ENCODE results near the gene TFF3.

TFF3 gene

GRCh38 chr21:42353623-42354022 is 38.4 kb upstream of the TFF3 start:
- no peaks in the 10 kb centered on the region for H3K27me3 ChIP-seq (ENCODE audit: control insufficient read depth, insufficient read depth, low read length)
- H3K4me1 ChIP-seq (ENCODE audit: control insufficient read depth, insufficient read depth, low read length): no peaks in the 10 kb centered on the region
- H3K36me3 ChIP-seq (ENCODE audit: control insufficient read depth, insufficient read depth, low read length): no peaks in the 10 kb centered on the region
- H3K4me3 ChIP-seq (ENCODE audit: low read depth, low read length): no peak overlapping the region
- no peaks in the 10 kb centered on the region for H3K9me3 ChIP-seq (ENCODE audit: control insufficient read depth, insufficient read depth, low read length)
- H3K9ac ChIP-seq (ENCODE audit: low read depth, low read length): no peak overlapping the region

GRCh38 chr21:42352441-42353095 is 37.4 kb upstream of the TFF3 start:
- Histone ChIP-seq H3K9ac (ENCODE audit: low read depth, low read length) (no peak overlapping the region), H3K36me3 (ENCODE audit: control insufficient read depth, insufficient read depth, low read length) (no peaks in the 10 kb centered on the region), H3K9me3 (ENCODE audit: control insufficient read depth, insufficient read depth, low read length) (no peaks in the 10 kb centered on the region), H3K4me1 (ENCODE audit: control insufficient read depth, insufficient read depth, low read length) (no peaks in the 10 kb centered on the region), H3K27me3 (ENCODE audit: control insufficient read depth, insufficient read depth, low read length) (no peaks in the 10 kb centered on the region), H3K4me3 (ENCODE audit: low read depth, low read length) (no peak overlapping the region)

GRCh38 chr21:42351626-42352440 is 36.6 kb upstream of the TFF3 start:
- H3K4me3 ChIP-seq (ENCODE audit: low read depth, low read length): no peak overlapping the region
- H3K9ac ChIP-seq (ENCODE audit: low read depth, low read length): no peak overlapping the region
- no peaks in the 10 kb centered on the region for H3K4me1 ChIP-seq (ENCODE audit: control insufficient read depth, insufficient read depth, low read length)
- H3K9me3 ChIP-seq (ENCODE audit: control insufficient read depth, insufficient read depth, low read length): no peaks in the 10 kb centered on the region
- H3K36me3 ChIP-seq (ENCODE audit: control insufficient read depth, insufficient read depth, low read length): no peaks in the 10 kb centered on the region
- no peaks in the 10 kb centered on the region for H3K27me3 ChIP-seq (ENCODE audit: control insufficient read depth, insufficient read depth, low read length)

GRCh38 chr21:42350927-42351426 is 35.8 kb upstream of the TFF3 start, which contains the start of gene TFF2:
Gene TFF2 (minus strand): TSS chr21:42350994. CDS start chr21:42350957, 37 bp downstream.
- H3K9me3 ChIP-seq (ENCODE audit: control insufficient read depth, insufficient read depth, low read length): no peaks in the 10 kb centered on the region
- H3K36me3 ChIP-seq (ENCODE audit: control insufficient read depth, insufficient read depth, low read length): no peaks in the 10 kb centered on the region
- no peak within 1 kb of the TSS for H3K9ac ChIP-seq (ENCODE audit: low read depth, low read length)
- H3K4me1 ChIP-seq (ENCODE audit: control insufficient read depth, insufficient read depth, low read length): no peaks in the 10 kb centered on the region
- H3K27me3 ChIP-seq (ENCODE audit: control insufficient read depth, insufficient read depth, low read length): no peaks in the 10 kb centered on the region
- H3K4me3 ChIP-seq (ENCODE audit: low read depth, low read length): no peak within 1 kb of the TSS

- Histone ChIP-seq H3K36me3 (ENCODE audit: control insufficient read depth, insufficient read depth, low read length) (no peaks in the 10 kb centered on the region), H3K4me3 (ENCODE audit: low read depth, low read length) (no peak overlapping the region), H3K9me3 (ENCODE audit: control insufficient read depth, insufficient read depth, low read length) (no peaks in the 10 kb centered on the region), H3K27me3 (ENCODE audit: control insufficient read depth, insufficient read depth, low read length) (no peaks in the 10 kb centered on the region), H3K9ac (ENCODE audit: low read depth, low read length) (no peak overlapping the region), H3K4me1 (ENCODE audit: control insufficient read depth, insufficient read depth, low read length) (no peaks in the 10 kb centered on the region)
These were observed 35.2 kb upstream of the TFF3 start for GRCh38 chr21:42350318-42350910.

- no peaks in the 10 kb centered on the region for H3K9me3 ChIP-seq (ENCODE audit: control insufficient read depth, insufficient read depth, low read length)
- H3K36me3 ChIP-seq (ENCODE audit: control insufficient read depth, insufficient read depth, low read length): no peaks in the 10 kb centered on the region
- H3K9ac ChIP-seq (ENCODE audit: low read depth, low read length): no peak overlapping the region
These were observed 34.5 kb upstream of the TFF3 start for GRCh38 chr21:42349420-42350317.

GRCh38 chr21:42348762-42349161 is 33.6 kb upstream of the TFF3 start:
- Histone ChIP-seq H3K4me1 (ENCODE audit: control insufficient read depth, insufficient read depth, low read length) (no peaks in the 10 kb centered on the region), H3K9me3 (ENCODE audit: control insufficient read depth, insufficient read depth, low read length) (no peaks in the 10 kb centered on the region), H3K27me3 (ENCODE audit: control insufficient read depth, insufficient read depth, low read length) (no peaks in the 10 kb centered on the region), H3K9ac (ENCODE audit: low read depth, low read length) (no peak overlapping the region), H3K36me3 (ENCODE audit: control insufficient read depth, insufficient read depth, low read length) (no peaks in the 10 kb centered on the region), H3K4me3 (ENCODE audit: low read depth, low read length) (no peak overlapping the region)

More at GRCh38 chr21:42349420-42350317, 34.5 kb upstream of the TFF3 start:
- no peaks in the 10 kb centered on the region for H3K4me1 ChIP-seq (ENCODE audit: control insufficient read depth, insufficient read depth, low read length)
- no peaks in the 10 kb centered on the region for H3K27me3 ChIP-seq (ENCODE audit: control insufficient read depth, insufficient read depth, low read length)
- H3K4me3 ChIP-seq (ENCODE audit: low read depth, low read length): no peak overlapping the region

- Histone ChIP-seq H3K4me3 (ENCODE audit: low read depth, low read length) (no peak overlapping the region), H3K27me3 (ENCODE audit: control insufficient read depth, insufficient read depth, low read length) (no peaks in the 10 kb centered on the region), H3K9me3 (ENCODE audit: control insufficient read depth, insufficient read depth, low read length) (no peaks in the 10 kb centered on the region), H3K4me1 (ENCODE audit: control insufficient read depth, insufficient read depth, low read length) (no peaks in the 10 kb centered on the region), H3K36me3 (ENCODE audit: control insufficient read depth, insufficient read depth, low read length) (no peaks in the 10 kb centered on the region), H3K9ac (ENCODE audit: low read depth, low read length) (no peak overlapping the region)
These were observed 32.6 kb upstream of the TFF3 start for GRCh38 chr21:42347601-42348327.

- Histone ChIP-seq H3K4me1 (ENCODE audit: control insufficient read depth, insufficient read depth, low read length) (no peaks in the 10 kb centered on the region), H3K4me3 (ENCODE audit: low read depth, low read length) (no peak overlapping the region), H3K36me3 (ENCODE audit: control insufficient read depth, insufficient read depth, low read length) (no peaks in the 10 kb centered on the region), H3K9ac (ENCODE audit: low read depth, low read length) (no peak overlapping the region), H3K9me3 (ENCODE audit: control insufficient read depth, insufficient read depth, low read length) (no peaks in the 10 kb centered on the region), H3K27me3 (ENCODE audit: control insufficient read depth, insufficient read depth, low read length) (no peaks in the 10 kb centered on the region)
These were observed 31.8 kb upstream of the TFF3 start for GRCh38 chr21:42346866-42347600.

GRCh38 chr21:42346441-42346840 is 31.2 kb upstream of the TFF3 start:
- H3K4me3 ChIP-seq (ENCODE audit: low read depth, low read length): no peak overlapping the region
- no peaks in the 10 kb centered on the region for H3K27me3 ChIP-seq (ENCODE audit: control insufficient read depth, insufficient read depth, low read length)
- H3K4me1 ChIP-seq (ENCODE audit: control insufficient read depth, insufficient read depth, low read length): no peaks in the 10 kb centered on the region
- H3K36me3 ChIP-seq (ENCODE audit: control insufficient read depth, insufficient read depth, low read length): no peaks in the 10 kb centered on the region
- H3K9me3 ChIP-seq (ENCODE audit: control insufficient read depth, insufficient read depth, low read length): no peaks in the 10 kb centered on the region
- no peak overlapping the region for H3K9ac ChIP-seq (ENCODE audit: low read depth, low read length)
